Thoracic aorta (tissue), 2 donors: ENCODE results near the gene NDUFB7. TPM values are rescaled to one million over a fixed set of nuclear protein-coding genes. Genes with fewer than 3 reads are reported as not detected.

Experiments
- ATAC-seq: fragments of 150-250 bp; one replicate; pipeline ENCODE4 v1.8.0; 2017; ENCODE audit warnings: low read depth; ENCODE audit not compliant: insufficient number of reproducible peaks, low FRiP score
- DNase-seq: peaks from one replicate; pipeline ENCODE4 v3.0.0-alpha.2; 2020; ENCODE audit warnings: low spot score
- H3K27ac ChIP-seq, 2 donors: fragments of 200-600 bp; sonication (generic); 1 replicate in 1 of 2; 2 replicates in 1 of 2; pipeline ENCODE4 v1.5.1; 2016; ENCODE audit warnings: mild to moderate bottlenecking in 2 of 2, moderate library complexity in 2 of 2
- H3K27me3 ChIP-seq: fragments of 200-600 bp; sonication (generic); replicated peaks from 2 replicates; pipeline ENCODE4 v1.6.0; 2016; ENCODE audit warnings: mild to moderate bottlenecking; ENCODE audit not compliant: insufficient read depth
- H3K36me3 ChIP-seq: fragments of 200-600 bp; sonication (generic); one replicate; pipeline ENCODE4 v1.5.1; 2016
- H3K4me1 ChIP-seq, 2 donors: fragments of 200-600 bp; sonication (generic); 1 replicate in 1 of 2; 2 replicates in 1 of 2; pipeline versions ENCODE4 v1.5.1 to v1.6.0; 2016; ENCODE audit warnings: low read depth in 2 of 2, mild to moderate bottlenecking in 1 of 2; ENCODE audit not compliant: control insufficient read depth in 1 of 2
- H3K4me3 ChIP-seq: fragments of 200-600 bp; sonication (generic); 2 replicates; pipeline ENCODE4 v1.5.1; 2016; ENCODE audit warnings: mild to moderate bottlenecking
- H3K9me3 ChIP-seq: fragments of 200-600 bp; sonication (generic); 2 replicates; pipeline ENCODE4 v1.5.1; 2016
- CTCF ChIP-seq: fragments of 200-600 bp; sonication (generic); IDR thresholded peaks from one replicate; pipeline ENCODE4 v1.5.1; 2019; ENCODE audit warnings: antibody characterized with exemption
- total RNA-seq, 2 donors: library from RNA; depleted of rRNA; stranded (reverse); fragments of >200 nt; gene quantifications; one replicate each; pipeline versions ENCODE4 v1.1.0 to v1.2.3, GENCODE V29; 2016

NDUFB7 gene
- total RNA-seq, 2 donors from 2014 or later, result 179 to 251 TPM

GRCh38 chr19:14540741-14541525, 30.9 kb downstream of the NDUFB7 start:
- no peaks in the 10 kb centered on the region for H3K4me1 ChIP-seq
- H3K4me3 ChIP-seq, result no peak overlapping the region
- no peak overlapping the region for H3K27ac ChIP-seq
- no peaks in the 10 kb centered on the region for H3K27me3 ChIP-seq
- ATAC-seq (no peak), DNase-seq (no peak)
- H3K9me3 ChIP-seq, result no peaks in the 10 kb centered on the region
- no peaks in the 10 kb centered on the region for H3K36me3 ChIP-seq
- TF ChIP-seq CTCF, result no peak

- no peaks in the 10 kb centered on the region for H3K36me3 ChIP-seq
- no peak overlapping the region for H3K4me3 ChIP-seq
- no peak overlapping the region for H3K27ac ChIP-seq
- no peaks in the 10 kb centered on the region for H3K4me1 ChIP-seq
- TF ChIP-seq CTCF, result no peak
- no peaks in the 10 kb centered on the region for H3K9me3 ChIP-seq
- ATAC-seq (no peak), DNase-seq (no peak)
- H3K27me3 ChIP-seq, result no peaks in the 10 kb centered on the region
Observed at GRCh38 chr19:14536926-14537692, 34.8 kb downstream of the NDUFB7 start.

GRCh38 chr19:14533450-14533849, 38.4 kb downstream of the NDUFB7 start:
- Histone ChIP-seq H3K4me3 (no peak overlapping the region), H3K9me3 (no peaks in the 10 kb centered on the region), H3K4me1 (peaks cover 9 to 13% of the 10 kb centered on the region in 2 donors), H3K27me3 (no peaks in the 10 kb centered on the region), H3K27ac (no peak overlapping the region), H3K36me3 (no peaks in the 10 kb centered on the region)
- ATAC-seq (no peak), DNase-seq (no peak)
- TF ChIP-seq CTCF, result no peak

- H3K27ac ChIP-seq, result no peak overlapping the region
- TF ChIP-seq CTCF, result no peak
- H3K9me3 ChIP-seq, result no peaks in the 10 kb centered on the region
Observed at GRCh38 chr19:14530506-14530905, 41.4 kb downstream of the NDUFB7 start.

GRCh38 chr19:14530005-14530348, 41.9 kb downstream of the NDUFB7 start:
- TF ChIP-seq CTCF, result no peak

More at GRCh38 chr19:14530506-14530905, 41.4 kb downstream of the NDUFB7 start:
- DNase-seq (no peak), ATAC-seq (no peak)
- Histone ChIP-seq H3K36me3 (no peaks in the 10 kb centered on the region), H3K27me3 (no peaks in the 10 kb centered on the region), H3K4me1 (peaks cover 9 to 16% of the 10 kb centered on the region in 2 donors), H3K4me3 (peak overlapping the region; percentile 99)

More at GRCh38 chr19:14530005-14530348, 41.9 kb downstream of the NDUFB7 start:
- Histone ChIP-seq H3K36me3 (no peaks in the 10 kb centered on the region), H3K4me1 (peaks cover 9 to 16% of the 10 kb centered on the region in 2 donors), H3K27me3 (no peaks in the 10 kb centered on the region), H3K9me3 (no peaks in the 10 kb centered on the region), H3K27ac (peak overlapping the region; percentile 64 to 81), H3K4me3 (peak overlapping the region; percentile 99)
- DNase-seq (no peak), ATAC-seq (no peak)
